GM12878 (cell line): ENCODE measurements around the gene ZMIZ2.

Source experiments
- CTCF ChIP-seq, 3 experiments: IDR thresholded peaks in 2 of 3; conservative IDR thresholded peaks in 1 of 3; 2 replicates each; pipeline ENCODE4 v1.5.1; 2011; ENCODE audit warnings: low read depth in 3 of 3, low read length in 3 of 3, mild to moderate bottlenecking in 3 of 3, control low read depth in 2 of 3, moderate library complexity in 2 of 3, inconsistent platforms in 1 of 3, mixed read lengths in 1 of 3; ENCODE audit not compliant: control insufficient read depth in 2 of 3, insufficient read depth in 1 of 3; ENCODE audit errors: extremely low read depth in 1 of 3
- EZH2 ChIP-seq: IDR thresholded peaks from 2 replicates; pipeline ENCODE4 v1.6.1; 2012; ENCODE audit warnings: low read depth, mild to moderate bottlenecking, control low read depth, inconsistent platforms, low read length, borderline replicate concordance; ENCODE audit not compliant: control insufficient read depth
- FOXM1 ChIP-seq: IDR thresholded peaks from 2 replicates; pipeline ENCODE4 v1.6.1; 2012; ENCODE audit warnings: low read depth, mild to moderate bottlenecking, inconsistent platforms, low read length, moderate library complexity
- NBN ChIP-seq: fragments of 450-650 bp; IDR thresholded peaks from 2 replicates; pipeline ENCODE4 v1.6.1; 2016
- NFIC ChIP-seq: IDR thresholded peaks from 2 replicates; pipeline ENCODE4 v1.6.1; 2012; ENCODE audit warnings: low read depth, mild to moderate bottlenecking, inconsistent platforms, low read length, moderate library complexity
- RAD21 ChIP-seq: IDR thresholded peaks from 2 replicates; pipeline ENCODE4 v1.6.1; 2011; ENCODE audit warnings: mild to moderate bottlenecking, low read depth, low read length, moderate library complexity; ENCODE audit not compliant: insufficient read depth
- RELA ChIP-seq: fragments of 450-650 bp; IDR thresholded peaks from 2 replicates; pipeline ENCODE4 v1.8.0; 2014; ENCODE audit warnings: borderline replicate concordance; ENCODE audit not compliant: partially characterized antibody
- STAT3 ChIP-seq: IDR thresholded peaks from 2 replicates; pipeline ENCODE4 v1.6.1; 2011; ENCODE audit warnings: low read depth, low read length, improper control_type of control experiment

- TF ChIP-seq NFIC (no peak), CTCF (IDR thresholded peaks at IDR 0.05 in 2 of 3, conservative IDR thresholded peaks at IDR 0.05 in 1 of 3; ENCODE audit: control insufficient read depth in 2 of 3, extremely low read depth in 1 of 3, insufficient read depth in 1 of 3, low read depth in 3 of 3, low read length in 3 of 3) (no peak), RELA (no peak), NBN (no peak), RAD21 (no peak), FOXM1 (no peak), STAT3 (no peak), EZH2 (no peak)
These were observed 34.8 kb upstream of the ZMIZ2 start for GRCh38 chr7:44713680-44714335.
